Stimulated activated naive CD8-positive, alpha-beta T cell treated with anti-CD3 and anti-CD28 coated beads, Interleukin-15, amount 100 ng/mL, for 72 hours (primary cell): ENCODE data around the gene RGS6.
"Not testable (repeated sequence)": the region's sequence is repeated elsewhere in the genome, so short reads cannot be mapped to it uniquely, and the experiment has no call there.

Source experiments
- ATAC-seq: fragments of 150-1000 bp; cut with Tn5 transposase; 2 replicates; pipeline ENCODE4 v1.10.0; 2021; ENCODE audit warnings: mild to moderate bottlenecking, moderate library complexity
- DNase-seq, 2 donors: peaks; one replicate each; pipeline ENCODE4 v3.0.0; 2021 to 2022
- H3K27ac Mint-ChIP-seq, 2 donors: one replicate each; pipeline ENCODE4 v1.8.0; 2022; ENCODE audit warnings: mild to moderate bottlenecking in 2 of 2, mixed read lengths in 2 of 2, moderate library complexity in 2 of 2
- H3K27me3 Mint-ChIP-seq: one replicate; pipeline ENCODE4 v1.8.0; 2022; ENCODE audit warnings: mixed read lengths
- H3K4me1 Mint-ChIP-seq: one replicate; pipeline ENCODE4 v1.8.0; 2022; ENCODE audit warnings: mild to moderate bottlenecking, mixed read lengths
- H3K4me3 Mint-ChIP-seq, 2 donors: one replicate each; pipeline ENCODE4 v1.8.0; 2022; ENCODE audit warnings: mild to moderate bottlenecking in 2 of 2, mixed read lengths in 2 of 2, moderate library complexity in 1 of 2
- H3K9me3 Mint-ChIP-seq, 2 donors: one replicate each; pipeline ENCODE4 v1.8.0; 2022; ENCODE audit warnings: mixed read lengths in 2 of 2

The RGS6 gene

DNA sequence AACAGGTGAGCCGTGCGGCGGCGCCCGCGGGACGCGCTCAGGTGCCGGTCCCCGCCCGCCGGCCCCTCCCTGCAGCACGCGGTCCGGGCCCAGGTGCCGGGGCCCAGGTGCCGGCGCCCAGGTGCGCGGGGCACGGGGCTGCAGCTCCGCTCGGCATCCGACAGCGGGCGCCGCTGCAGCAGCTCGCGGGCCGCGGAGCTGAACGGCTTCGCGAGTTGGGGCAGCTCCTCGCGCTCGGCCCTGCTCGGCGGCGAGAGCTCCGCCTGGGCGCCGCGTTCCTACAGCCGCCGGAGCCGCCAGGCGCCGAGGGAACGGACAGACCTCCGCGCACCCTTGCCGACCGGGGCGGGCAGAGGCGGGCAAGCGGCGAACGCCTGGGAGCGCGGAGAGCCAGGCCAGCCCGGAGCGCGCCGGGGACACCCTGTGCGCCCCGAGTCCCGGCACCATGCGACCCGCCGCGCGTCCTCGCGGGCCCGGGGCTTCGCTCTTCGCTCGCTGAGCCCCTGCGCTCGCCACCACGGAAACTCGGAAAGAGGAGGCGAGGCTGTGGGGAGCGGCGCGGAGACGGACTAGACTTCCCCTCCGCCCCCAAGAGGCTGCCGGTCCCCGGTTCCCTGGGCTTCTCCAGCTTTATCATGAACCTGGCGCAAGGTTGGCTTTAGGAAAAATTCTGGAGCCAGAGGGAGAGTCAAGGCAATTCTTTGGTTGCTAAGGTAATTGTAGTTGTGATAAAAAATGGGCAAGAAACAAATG lies at the start of gene RGS6:
Gene RGS6 (plus strand): TSS at position 201 of the 753 bp plus-strand sequence.
- H3K4me1 Mint-ChIP-seq: peaks cover 19% of the 10 kb centered on the region
- DNase-seq (peak; percentile 52 to 53), ATAC-seq (peak; percentile 90)
- H3K27me3 Mint-ChIP-seq: peaks cover 62% of the 10 kb centered on the region
- no peaks in the 10 kb centered on the region for H3K9me3 Mint-ChIP-seq
- H3K4me3 Mint-ChIP-seq: peak within 1 kb of the TSS; percentile 59 to 70
- H3K27ac Mint-ChIP-seq: no peak within 1 kb of the TSS

DNA sequence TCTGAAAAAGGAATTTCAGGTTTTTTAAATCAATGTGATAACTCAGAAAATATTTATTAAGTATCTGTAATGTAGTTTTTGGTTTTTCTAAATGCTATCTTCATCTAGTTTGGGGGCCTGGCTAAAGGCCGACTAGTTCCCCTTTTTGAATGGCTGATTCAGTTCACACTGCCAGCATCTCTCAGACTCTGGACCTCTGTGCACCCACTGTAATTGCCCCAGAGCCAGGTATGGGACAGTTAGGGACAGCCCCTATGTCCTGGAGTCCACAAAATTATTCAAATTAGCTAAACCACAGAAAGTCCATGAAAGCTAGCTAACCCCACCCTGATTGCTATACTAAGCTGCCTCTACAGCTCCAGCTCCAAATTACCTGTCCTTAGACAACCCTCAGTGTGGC lies 49.1 kb upstream of the RGS6 start:
- DNase-seq (no peak), ATAC-seq (no peak)
- no peaks in the 10 kb centered on the region for H3K4me1 Mint-ChIP-seq
- H3K9me3 Mint-ChIP-seq: peaks cover 7 to 17% of the 10 kb centered on the region in 2 donors
- no peak overlapping the region for H3K4me3 Mint-ChIP-seq
- peaks cover 27% of the 10 kb centered on the region for H3K27me3 Mint-ChIP-seq
- H3K27ac Mint-ChIP-seq: no peak overlapping the region

DNA sequence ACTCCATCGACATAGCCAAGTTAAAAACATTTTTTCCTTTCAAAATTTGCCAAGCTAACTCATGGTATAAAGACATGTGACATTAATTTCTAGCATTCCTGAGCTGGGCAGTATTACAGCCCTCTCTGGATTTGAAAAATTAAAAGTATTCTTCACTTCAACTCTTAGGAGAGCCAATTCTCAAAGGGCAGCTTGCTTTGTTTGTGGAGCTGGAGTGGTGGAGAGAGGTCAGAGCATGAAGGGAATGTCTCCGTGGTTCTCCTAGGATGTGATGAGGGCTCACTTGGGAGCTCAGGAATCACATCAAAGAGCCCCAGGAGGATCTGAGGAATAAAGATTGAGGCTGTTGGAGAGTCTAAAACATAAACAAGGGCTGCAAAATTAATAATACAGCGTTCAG lies 46.9 kb upstream of the RGS6 start:
- Mint-ChIP-seq H3K27me3 (peaks cover 39% of the 10 kb centered on the region), H3K4me3 (no peak overlapping the region), H3K4me1 (no peaks in the 10 kb centered on the region), H3K27ac (no peak overlapping the region), H3K9me3 (peaks cover 17 to 20% of the 10 kb centered on the region in 2 donors)
- DNase-seq: no peak
- no peak for ATAC-seq

DNA sequence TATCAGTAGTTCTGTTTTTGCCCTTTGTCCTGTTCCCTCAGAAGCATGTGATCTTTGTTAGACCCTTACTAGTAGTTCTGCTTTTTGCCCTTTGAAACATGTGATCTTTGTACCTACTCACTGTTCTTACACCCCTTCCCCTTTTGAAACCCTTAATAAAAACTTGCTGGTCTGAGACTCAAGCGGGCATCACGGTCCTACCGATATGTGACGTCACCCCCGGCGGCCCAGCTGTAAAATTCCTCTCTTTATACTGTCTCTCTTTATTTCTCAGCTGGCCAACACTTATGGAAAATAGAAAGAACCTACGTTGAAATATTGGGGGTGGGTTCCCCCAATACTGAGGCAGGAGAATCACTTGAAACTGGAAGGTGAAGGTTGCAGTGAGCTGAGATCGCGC lies 44.4 kb upstream of the RGS6 start:
- not testable (repeated sequence) for H3K27ac Mint-ChIP-seq, H3K4me3 Mint-ChIP-seq, H3K4me1 Mint-ChIP-seq, ATAC-seq, DNase-seq
- Mint-ChIP-seq H3K9me3 (peaks cover 17 to 20% of the 10 kb centered on the region in 2 donors), H3K27me3 (peaks cover 31% of the 10 kb centered on the region)

DNA sequence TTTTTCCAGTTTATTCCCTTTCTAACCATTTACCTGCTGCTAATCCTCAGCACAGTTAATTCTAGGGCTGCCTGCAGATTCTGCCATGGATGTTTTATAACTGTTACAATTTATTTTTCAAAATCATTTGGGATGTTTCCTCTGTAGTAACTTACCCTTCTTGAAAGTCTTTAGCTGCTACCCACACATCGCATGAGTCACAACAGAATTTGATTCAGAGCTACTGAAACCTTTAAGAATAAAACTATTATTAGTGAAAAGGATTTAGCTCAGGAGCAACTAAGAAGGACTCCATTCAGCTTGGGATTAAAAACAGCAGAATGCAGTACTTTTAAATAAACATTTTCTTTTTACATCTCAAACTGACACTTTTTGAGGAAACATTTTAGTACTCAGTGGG lies 41.7 kb upstream of the RGS6 start:
- Mint-ChIP-seq H3K4me3 (no peak overlapping the region), H3K9me3 (peaks cover 17 to 20% of the 10 kb centered on the region in 2 donors), H3K4me1 (no peaks in the 10 kb centered on the region), H3K27ac (no peak overlapping the region), H3K27me3 (peaks cover 12% of the 10 kb centered on the region)
- no peak for ATAC-seq
- no peak for DNase-seq

DNA sequence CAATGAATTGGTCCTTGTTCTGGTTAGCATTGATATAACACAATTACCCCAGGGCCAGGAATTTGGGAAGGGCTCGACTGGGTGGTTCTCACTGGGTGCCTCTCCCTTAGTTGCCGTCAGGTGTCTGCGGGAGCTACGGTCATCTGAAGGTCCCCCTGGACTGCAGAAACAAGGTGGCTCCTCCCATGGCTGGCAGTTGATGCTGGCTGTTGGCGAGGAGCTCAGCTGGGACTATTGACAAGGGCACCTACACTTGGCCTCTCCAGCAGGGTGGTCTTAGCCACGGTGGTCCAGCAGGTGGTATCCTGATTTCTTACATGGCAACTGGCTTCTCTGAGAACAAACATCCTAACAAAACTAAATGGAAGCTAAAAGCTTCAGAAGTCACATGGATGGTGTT lies 41.0 kb upstream of the RGS6 start:
- H3K27ac Mint-ChIP-seq: no peak overlapping the region
- H3K4me1 Mint-ChIP-seq: no peaks in the 10 kb centered on the region
- DNase-seq (no peak), ATAC-seq (no peak)
- H3K9me3 Mint-ChIP-seq: peaks cover 17 to 20% of the 10 kb centered on the region in 2 donors
- peaks cover 12% of the 10 kb centered on the region for H3K27me3 Mint-ChIP-seq
- no peak overlapping the region for H3K4me3 Mint-ChIP-seq

DNA sequence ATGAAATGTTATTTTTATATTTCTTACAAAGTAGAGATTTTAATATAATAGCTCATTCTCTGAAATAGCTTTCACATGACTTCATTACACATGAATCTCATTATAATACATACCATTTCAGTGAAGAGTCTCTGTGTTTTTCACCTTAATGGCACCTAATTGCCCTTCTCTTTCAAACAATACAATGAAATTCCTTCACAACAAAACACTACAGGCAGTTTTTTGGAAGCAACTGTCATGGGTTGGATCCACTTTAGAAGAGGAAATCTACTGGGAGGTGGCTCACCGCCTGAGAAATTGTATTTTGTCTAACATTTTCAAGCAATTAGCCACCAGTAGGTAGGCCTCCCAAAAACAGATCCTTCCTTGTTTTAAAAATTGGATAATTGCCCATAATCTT lies 40.3 kb upstream of the RGS6 start:
- ATAC-seq (no peak), DNase-seq (no peak)
- H3K9me3 Mint-ChIP-seq: peaks cover 17 to 20% of the 10 kb centered on the region in 2 donors
- no peak overlapping the region for H3K4me3 Mint-ChIP-seq
- no peaks in the 10 kb centered on the region for H3K4me1 Mint-ChIP-seq
- H3K27me3 Mint-ChIP-seq: peaks cover 12% of the 10 kb centered on the region
- H3K27ac Mint-ChIP-seq: no peak overlapping the region

DNA sequence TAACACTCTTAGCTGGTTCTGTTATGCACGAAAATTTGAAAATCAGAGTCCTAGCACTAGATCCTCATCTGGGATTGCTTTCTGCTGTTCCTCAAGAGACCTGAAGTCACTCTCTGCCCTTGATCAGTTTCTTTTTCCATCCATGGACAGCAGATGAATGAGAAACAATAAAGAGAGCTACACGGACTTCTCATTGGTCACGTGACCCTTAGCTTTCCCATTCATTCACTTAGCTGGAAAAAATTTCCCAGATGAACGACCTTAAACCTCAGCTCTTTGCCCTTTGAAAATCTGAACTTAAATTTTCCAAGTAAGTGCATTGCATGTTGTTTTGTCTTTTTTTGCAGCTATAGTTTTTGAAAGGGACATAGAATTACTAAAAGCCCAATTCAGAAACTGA lies 27.2 kb upstream of the RGS6 start:
- H3K4me3 Mint-ChIP-seq: no peak overlapping the region
- H3K27me3 Mint-ChIP-seq: peaks cover 39% of the 10 kb centered on the region
- DNase-seq (no peak), ATAC-seq (no peak)
- no peaks in the 10 kb centered on the region for H3K9me3 Mint-ChIP-seq
- H3K27ac Mint-ChIP-seq: no peak overlapping the region
- no peaks in the 10 kb centered on the region for H3K4me1 Mint-ChIP-seq

DNA sequence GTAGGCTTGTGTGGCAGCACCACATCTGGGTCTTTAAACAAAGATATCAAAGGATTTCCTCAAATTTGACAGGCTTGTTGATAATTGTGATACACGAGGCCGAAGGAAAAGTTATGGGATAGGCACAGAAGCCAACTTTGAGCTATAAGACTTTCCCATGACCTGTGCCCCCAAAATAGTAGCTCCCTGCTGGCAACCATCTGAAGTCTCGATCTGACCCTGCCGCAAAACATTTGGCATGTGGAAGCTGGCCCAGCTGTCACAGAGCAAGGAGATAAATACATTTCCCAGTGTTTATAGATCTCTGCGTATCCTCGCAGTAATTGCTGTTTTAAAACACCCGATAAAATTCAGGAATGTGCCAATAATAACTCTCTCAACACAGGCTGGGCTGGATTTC lies 26.4 kb upstream of the RGS6 start:
- DNase-seq (no peak), ATAC-seq (no peak)
- Mint-ChIP-seq H3K27ac (peak overlapping the region in 1 of 2 donors; percentile 36), H3K27me3 (peaks cover 48% of the 10 kb centered on the region), H3K4me3 (no peak overlapping the region), H3K4me1 (no peaks in the 10 kb centered on the region), H3K9me3 (no peaks in the 10 kb centered on the region)

DNA sequence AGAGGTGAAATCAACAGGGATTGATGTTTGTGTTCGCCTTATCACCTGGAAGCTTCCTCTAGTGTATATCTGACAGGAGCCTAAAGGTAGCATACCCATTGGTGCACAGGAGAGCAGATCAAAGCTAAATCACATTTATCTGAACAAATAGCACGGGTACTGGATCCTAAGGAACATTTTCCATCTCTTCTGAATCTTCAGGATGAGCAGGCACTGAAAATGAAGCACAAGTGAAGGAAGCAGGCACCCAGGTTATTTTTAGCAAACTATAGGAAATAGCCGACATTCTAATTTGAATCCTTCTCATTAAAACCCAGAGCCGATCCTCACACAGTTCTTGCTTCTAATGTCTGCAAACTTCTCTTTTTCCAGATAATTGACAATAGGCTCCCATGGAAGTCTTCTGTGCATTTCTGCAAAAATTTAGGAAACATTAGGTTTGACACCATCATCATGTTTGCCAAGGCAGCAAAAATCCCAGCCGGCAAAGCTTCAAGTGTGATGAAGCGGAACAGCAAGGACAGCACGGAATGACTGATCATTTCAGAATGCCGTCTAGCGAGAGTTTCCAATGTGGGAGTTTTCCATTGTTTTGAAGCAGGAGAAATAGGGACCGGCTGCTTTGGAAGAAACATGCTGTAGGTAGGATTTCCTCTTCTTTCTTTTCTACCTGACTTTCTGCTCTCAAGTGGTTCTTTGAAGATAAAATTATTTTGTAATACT lies 24.3 kb upstream of the RGS6 start:
- ATAC-seq (no peak), DNase-seq (no peak)
- Mint-ChIP-seq H3K4me3 (no peak overlapping the region), H3K9me3 (no peaks in the 10 kb centered on the region), H3K27me3 (peaks cover 66% of the 10 kb centered on the region), H3K4me1 (no peaks in the 10 kb centered on the region), H3K27ac (no peak overlapping the region)

DNA sequence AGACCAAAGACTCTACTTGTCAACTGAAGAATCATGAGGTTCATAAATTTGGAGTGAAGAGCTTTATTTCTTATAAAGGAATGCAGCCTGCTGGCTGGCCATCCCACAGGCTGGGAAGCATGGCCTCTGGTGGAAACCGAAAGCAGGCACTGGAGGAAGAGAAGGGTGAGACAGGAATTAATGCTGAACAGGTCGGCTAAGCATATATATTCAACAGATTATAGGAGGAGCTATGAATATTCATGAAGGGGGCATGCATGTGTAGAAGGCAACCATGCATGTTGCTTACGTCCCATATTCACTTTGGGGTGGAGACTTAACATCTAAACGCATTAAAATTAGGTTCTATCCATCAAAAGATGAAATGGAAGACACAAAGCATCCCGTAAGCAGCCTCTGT lies 20.6 kb upstream of the RGS6 start:
- H3K27me3 Mint-ChIP-seq: peaks cover 71% of the 10 kb centered on the region

DNA sequence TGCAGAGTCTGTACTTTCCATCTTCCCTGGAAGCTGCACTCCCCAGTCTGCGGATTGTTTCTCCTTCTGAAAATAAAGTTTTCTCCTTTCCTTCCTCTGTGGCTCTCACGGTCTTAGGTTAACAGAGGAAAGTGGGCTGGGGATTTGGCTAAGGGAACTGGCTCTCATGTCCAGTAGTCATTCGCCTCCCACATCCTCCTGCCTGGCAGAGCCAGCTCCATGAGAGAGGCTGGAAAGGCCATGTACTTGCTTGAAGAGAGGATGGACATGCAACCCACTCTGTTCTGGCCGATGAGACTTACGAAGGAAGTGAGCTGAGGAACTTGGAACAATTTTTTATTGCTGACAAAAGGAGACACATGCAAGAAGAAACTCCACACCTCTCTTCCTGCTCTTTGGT lies 18.9 kb upstream of the RGS6 start:
- Mint-ChIP-seq H3K27ac (no peak overlapping the region), H3K9me3 (no peaks in the 10 kb centered on the region), H3K4me1 (no peaks in the 10 kb centered on the region), H3K27me3 (peaks cover 59% of the 10 kb centered on the region), H3K4me3 (no peak overlapping the region)
- no peak for ATAC-seq
- DNase-seq: no peak

More for the DNA sequence above, 20.6 kb upstream of the RGS6 start:
- Mint-ChIP-seq H3K27ac (no peak overlapping the region), H3K4me1 (no peaks in the 10 kb centered on the region), H3K9me3 (no peaks in the 10 kb centered on the region), H3K4me3 (no peak overlapping the region)
- DNase-seq (no peak), ATAC-seq (no peak)

DNA sequence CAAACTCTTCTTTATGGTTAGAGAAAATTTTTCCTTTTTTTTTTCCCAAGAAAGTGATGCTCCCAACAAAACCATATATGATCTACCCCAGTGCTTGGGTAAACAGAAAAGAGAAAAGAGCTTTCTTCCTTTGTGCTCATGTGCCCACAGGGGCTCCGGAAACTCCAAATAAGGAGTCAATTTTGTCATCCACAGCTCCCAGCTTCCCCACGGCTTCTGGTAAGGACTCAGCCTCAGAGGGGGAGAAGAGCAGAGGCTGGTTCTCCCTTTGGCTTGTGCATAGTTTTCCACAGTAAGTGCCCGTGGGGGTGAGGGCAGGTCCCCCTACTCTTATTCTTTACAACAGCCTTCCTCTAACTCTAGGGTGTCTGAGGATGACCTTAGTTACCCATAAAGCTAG lies 13.3 kb upstream of the RGS6 start:
- no peak overlapping the region for H3K4me3 Mint-ChIP-seq
- no peaks in the 10 kb centered on the region for H3K4me1 Mint-ChIP-seq
- peaks cover 0 to 14% of the 10 kb centered on the region in 2 donors for H3K9me3 Mint-ChIP-seq
- H3K27me3 Mint-ChIP-seq: peaks cover 34% of the 10 kb centered on the region
- ATAC-seq (no peak), DNase-seq (no peak)
- no peak overlapping the region for H3K27ac Mint-ChIP-seq

DNA sequence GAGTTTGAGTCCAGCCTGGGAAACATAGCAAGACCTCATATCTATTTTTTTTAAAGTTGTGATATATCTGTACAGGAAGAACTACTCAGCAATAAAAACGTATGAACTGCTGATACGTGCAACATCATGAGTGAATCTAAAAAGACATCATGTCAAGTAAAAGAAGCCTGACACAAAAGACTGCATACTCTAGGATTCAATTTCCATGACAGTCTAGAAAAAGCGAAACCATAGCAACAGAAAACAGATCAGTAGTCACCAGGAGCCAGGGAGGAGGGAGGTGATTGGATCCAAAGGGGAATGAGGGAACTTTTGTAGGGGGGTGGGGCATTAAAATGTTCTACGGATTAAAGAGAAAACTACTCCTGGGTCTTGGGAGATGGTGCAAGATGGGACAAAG lies 8.7 kb upstream of the RGS6 start:
- Mint-ChIP-seq H3K4me3 (no peak overlapping the region), H3K9me3 (peaks cover 0 to 14% of the 10 kb centered on the region in 2 donors), H3K27me3 (peaks cover 30% of the 10 kb centered on the region), H3K27ac (no peak overlapping the region), H3K4me1 (no peaks in the 10 kb centered on the region)
- DNase-seq (no peak), ATAC-seq (no peak)

DNA sequence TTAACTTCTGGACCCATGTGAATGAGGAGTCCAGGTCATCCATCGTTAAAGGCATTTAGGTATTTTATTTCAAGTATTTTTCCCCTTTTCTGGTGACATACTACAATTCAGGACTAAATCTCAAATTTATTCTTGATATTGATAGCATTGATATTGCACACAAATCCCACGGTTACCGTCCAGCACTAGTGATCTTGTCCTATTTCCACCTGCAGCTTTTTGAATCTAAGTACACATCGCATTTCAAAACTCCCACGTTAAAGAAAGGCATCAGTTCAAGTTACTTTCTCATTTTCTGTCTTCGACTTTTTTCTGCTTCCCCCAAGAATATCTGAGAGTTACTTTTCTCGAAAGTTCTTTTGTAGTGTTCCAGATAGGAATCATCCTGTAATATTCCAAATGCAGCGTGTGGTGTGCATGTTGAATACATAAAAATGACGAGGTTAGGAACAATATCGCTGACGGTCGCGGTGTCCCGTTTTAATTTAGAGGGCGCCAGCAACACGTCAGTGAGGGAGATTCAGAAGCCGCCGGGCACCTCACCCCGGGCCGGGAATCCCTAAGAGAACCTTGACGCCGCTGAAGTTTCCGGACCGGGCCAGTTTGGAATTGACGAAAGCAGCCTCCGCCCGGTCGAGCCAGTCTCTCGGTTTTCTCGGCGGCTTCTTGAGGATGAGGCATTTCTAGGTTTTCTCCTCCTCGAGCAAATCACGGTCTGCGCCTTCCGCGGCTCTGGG lies 569 bp upstream of the RGS6 start:
- Mint-ChIP-seq H3K4me1 (peaks cover 19% of the 10 kb centered on the region), H3K4me3 (peak overlapping the region; percentile 37 to 41), H3K9me3 (no peaks in the 10 kb centered on the region), H3K27me3 (peaks cover 62% of the 10 kb centered on the region), H3K27ac (no peak overlapping the region)
- DNase-seq (peak in 1 of 2 donors; percentile 21), ATAC-seq (peak; percentile 35)
